PFSK-1 (cell line): ENCODE data around the gene HES4.

Source experiments
- FOXP2 ChIP-seq: optimal IDR thresholded peaks from 2 replicates; pipeline ENCODE3; 2011; ENCODE audit warnings: borderline replicate concordance, control low read depth, inconsistent platforms; ENCODE audit not compliant: insufficient read depth; ENCODE audit errors: extremely low read length, extremely low read depth
- POLR2AphosphoS5 ChIP-seq: IDR thresholded peaks from 2 replicates; pipeline ENCODE4 v1.6.1; 2012; ENCODE audit warnings: low read depth, mild to moderate bottlenecking, control low read depth, low read length, moderate library complexity
- REST ChIP-seq, 2 experiments: IDR thresholded peaks; 2 replicates each; pipeline versions ENCODE4 v1.6.1 to v1.8.0; 2011 to 2012; ENCODE audit warnings: low read depth in 2 of 2, low read length in 2 of 2, control low read depth in 1 of 2, inconsistent platforms in 1 of 2, mild to moderate bottlenecking in 1 of 2, moderate library complexity in 1 of 2; ENCODE audit not compliant: insufficient read depth in 1 of 2
- SIN3A ChIP-seq: IDR thresholded peaks from 2 replicates; pipeline ENCODE4 v1.6.1; 2012; ENCODE audit warnings: mild to moderate bottlenecking, low read length, moderate library complexity, borderline replicate concordance; ENCODE audit not compliant: insufficient read depth
- TAF1 ChIP-seq: IDR thresholded peaks from 2 replicates; pipeline ENCODE4 v1.6.1; 2012; ENCODE audit warnings: low read length, control low read depth, borderline replicate concordance; ENCODE audit not compliant: insufficient read depth

- TF ChIP-seq POLR2AphosphoS5 (no peak), TAF1 (no peak), SIN3A (no peak), REST (IDR thresholded peaks at IDR 0.05; ENCODE audit: insufficient read depth in 1 of 2, low read depth in 2 of 2, low read length in 2 of 2) (no peak), FOXP2 (no peak)
Measured at GRCh38 chr1:1027791-1028190, 27.9 kb upstream of the HES4 start.
